Liver (tissue), 9 donors: ENCODE results near the gene ZXDC. TPM values are rescaled to one million over a fixed set of nuclear protein-coding genes. Genes with fewer than 3 reads are reported as not detected.

Source experiments
- DNase-seq: peaks from one replicate; pipeline ENCODE4 v3.0.0-alpha.2; 2017; ENCODE audit warnings: low spot score
- H3K27ac ChIP-seq, 2 donors: one replicate each; pipeline ENCODE4 v1.7.0; 2013; ENCODE audit warnings: inconsistent platforms in 2 of 2, low read length in 2 of 2, control low read depth in 1 of 2, low read depth in 1 of 2, mild to moderate bottlenecking in 1 of 2
- H3K27me3 ChIP-seq, 4 donors: one replicate each; pipeline versions ENCODE4 v1.6.1 to v1.7.0; 2013; ENCODE audit warnings: low read length in 3 of 4, inconsistent platforms in 1 of 4, mild to moderate bottlenecking in 1 of 4, moderate library complexity in 1 of 4; ENCODE audit not compliant: control insufficient read depth in 4 of 4, insufficient read depth in 4 of 4
- H3K36me3 ChIP-seq, 4 donors: one replicate each; pipeline versions ENCODE4 v1.6.1 to v1.7.0; 2013; ENCODE audit warnings: low read length in 3 of 4, mild to moderate bottlenecking in 3 of 4, low read depth in 1 of 4, moderate library complexity in 1 of 4; ENCODE audit not compliant: control insufficient read depth in 4 of 4, insufficient read depth in 3 of 4
- H3K4me1 ChIP-seq, 4 donors: one replicate each; pipeline versions ENCODE4 v1.6.1 to v1.7.0; 2013; ENCODE audit warnings: low read length in 3 of 4, mild to moderate bottlenecking in 3 of 4, moderate library complexity in 1 of 4; ENCODE audit not compliant: control insufficient read depth in 4 of 4, insufficient read depth in 4 of 4
- H3K4me3 ChIP-seq, 3 donors: one replicate each; pipeline versions ENCODE4 v1.6.1 to v1.7.0; 2013; ENCODE audit warnings: low read length in 3 of 3, control low read depth in 1 of 3, low read depth in 1 of 3, mild to moderate bottlenecking in 1 of 3
- H3K9ac ChIP-seq, 2 donors: one replicate each; pipeline ENCODE4 v1.7.0; 2013; ENCODE audit warnings: low read length in 2 of 2, mild to moderate bottlenecking in 2 of 2, moderate library complexity in 2 of 2, control low read depth in 1 of 2, low read depth in 1 of 2
- H3K9me3 ChIP-seq, 4 donors: one replicate each; pipeline versions ENCODE4 v1.6.1 to v1.7.0; 2013; ENCODE audit warnings: low read length in 3 of 4; ENCODE audit not compliant: control insufficient read depth in 4 of 4
- NR2F2 ChIP-seq: IDR thresholded peaks from 2 replicates; pipeline ENCODE4 v1.6.1; 2016; ENCODE audit warnings: antibody characterized with exemption
- RAD21 ChIP-seq, 2 donors: IDR thresholded peaks; 2 replicates each; pipeline ENCODE4 v1.6.1; 2016; ENCODE audit warnings: antibody characterized with exemption in 2 of 2, mild to moderate bottlenecking in 2 of 2
- RXRA ChIP-seq, 2 donors: IDR thresholded peaks; 2 replicates each; pipeline ENCODE4 v1.6.1; 2017 to 2018; ENCODE audit warnings: antibody characterized with exemption in 2 of 2, mild to moderate bottlenecking in 1 of 2
- TAF1 ChIP-seq: conservative IDR thresholded peaks from 2 replicates; pipeline ENCODE4 v1.6.1; 2016; ENCODE audit warnings: antibody characterized with exemption, mild to moderate bottlenecking
- WGBS: extraction: QIAGEN DNeasy Blood & Tissue Kit; methylation state at CpG from one replicate; pipeline ENCODE4 v1.1.7; 2013; 5-methylcytosine and 5-hydroxymethylcytosine counted together
- polyA plus RNA-seq, 2 donors: library from polyadenylated mRNA; stranded (reverse) in 1 of 2; unstranded in 1 of 2; fragments of 200-250 nt in 1 of 2; fragments of >200 nt in 1 of 2; fragmentation: Nextera tagmentation in 1 of 2; extraction: Ambion mirVana in 1 of 2; gene quantifications; one replicate each; pipeline versions ENCODE4 v1.2.1 to v1.2.3, GENCODE V29; 2013 to 2015
- total RNA-seq, 2 donors: library from RNA; depleted of rRNA; stranded (reverse); fragments of >200 nt; gene quantifications; one replicate each; pipeline ENCODE4 v1.2.3, GENCODE V29; 2014
- TF ChIP-seq, protein P1 (sequence below): IDR thresholded peaks from 2 replicates; pipeline ENCODE4 v1.6.1; 2016; ENCODE audit warnings: antibody characterized with exemption, mild to moderate bottlenecking
- TF ChIP-seq, protein P2 (sequence below): IDR thresholded peaks from 2 replicates; pipeline ENCODE4 v1.6.1; 2016; ENCODE audit warnings: antibody characterized with exemption
- TF ChIP-seq, protein P3 (sequence below): IDR thresholded peaks from 2 replicates; pipeline ENCODE4 v1.6.1; 2016; ENCODE audit warnings: antibody characterized with exemption
- TF ChIP-seq, protein P4 (sequence below): fragments of 150-350 bp; IDR thresholded peaks from 2 replicates; pipeline ENCODE4 v1.5.1; 2017; ENCODE audit warnings: improper control_type of control experiment, low read depth, low read length; ENCODE audit not compliant: missing input control
- donor health status: healthy.
- donor health status: healthy.
- donor health status: healthy.
- donor health status: healthy.
- donor health status: healthy.

Gene ZXDC
- total and polyA plus RNA-seq, 4 donors: 7.0 to 42.3 (median 13.9) TPM

DNA sequence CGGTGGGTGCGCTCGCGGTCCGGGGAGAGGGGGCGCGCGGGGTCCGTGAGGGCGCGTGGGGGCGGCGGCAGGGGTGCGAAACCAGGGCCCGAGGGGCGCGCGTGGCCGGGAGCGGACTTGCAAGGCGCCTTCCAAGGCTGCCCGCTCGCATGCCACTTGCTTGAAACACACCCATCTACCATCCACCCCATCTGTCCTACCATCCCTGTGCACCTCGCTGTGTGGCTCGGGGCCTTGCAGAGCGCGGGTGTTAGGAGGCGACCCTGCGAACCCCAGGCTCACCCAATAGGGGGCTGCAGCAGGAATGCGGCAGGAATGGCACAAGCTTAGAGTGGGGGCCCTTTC lies 80.7 kb downstream of the ZXDC start:
- H3K4me3 ChIP-seq: no peak overlapping the region
- DNase-seq: no peak
- peaks cover 0 to 2% (median 0%) of the 10 kb centered on the region in 4 donors for H3K27me3 ChIP-seq
- H3K9me3 ChIP-seq: no peaks in the 10 kb centered on the region
- H3K9ac ChIP-seq: no peak overlapping the region
- 26% methylated on average over 30 of the region's 30 CpGs for WGBS
- no peak overlapping the region for H3K27ac ChIP-seq
- no peaks in the 10 kb centered on the region for H3K36me3 ChIP-seq
- TF ChIP-seq, protein P1, sequence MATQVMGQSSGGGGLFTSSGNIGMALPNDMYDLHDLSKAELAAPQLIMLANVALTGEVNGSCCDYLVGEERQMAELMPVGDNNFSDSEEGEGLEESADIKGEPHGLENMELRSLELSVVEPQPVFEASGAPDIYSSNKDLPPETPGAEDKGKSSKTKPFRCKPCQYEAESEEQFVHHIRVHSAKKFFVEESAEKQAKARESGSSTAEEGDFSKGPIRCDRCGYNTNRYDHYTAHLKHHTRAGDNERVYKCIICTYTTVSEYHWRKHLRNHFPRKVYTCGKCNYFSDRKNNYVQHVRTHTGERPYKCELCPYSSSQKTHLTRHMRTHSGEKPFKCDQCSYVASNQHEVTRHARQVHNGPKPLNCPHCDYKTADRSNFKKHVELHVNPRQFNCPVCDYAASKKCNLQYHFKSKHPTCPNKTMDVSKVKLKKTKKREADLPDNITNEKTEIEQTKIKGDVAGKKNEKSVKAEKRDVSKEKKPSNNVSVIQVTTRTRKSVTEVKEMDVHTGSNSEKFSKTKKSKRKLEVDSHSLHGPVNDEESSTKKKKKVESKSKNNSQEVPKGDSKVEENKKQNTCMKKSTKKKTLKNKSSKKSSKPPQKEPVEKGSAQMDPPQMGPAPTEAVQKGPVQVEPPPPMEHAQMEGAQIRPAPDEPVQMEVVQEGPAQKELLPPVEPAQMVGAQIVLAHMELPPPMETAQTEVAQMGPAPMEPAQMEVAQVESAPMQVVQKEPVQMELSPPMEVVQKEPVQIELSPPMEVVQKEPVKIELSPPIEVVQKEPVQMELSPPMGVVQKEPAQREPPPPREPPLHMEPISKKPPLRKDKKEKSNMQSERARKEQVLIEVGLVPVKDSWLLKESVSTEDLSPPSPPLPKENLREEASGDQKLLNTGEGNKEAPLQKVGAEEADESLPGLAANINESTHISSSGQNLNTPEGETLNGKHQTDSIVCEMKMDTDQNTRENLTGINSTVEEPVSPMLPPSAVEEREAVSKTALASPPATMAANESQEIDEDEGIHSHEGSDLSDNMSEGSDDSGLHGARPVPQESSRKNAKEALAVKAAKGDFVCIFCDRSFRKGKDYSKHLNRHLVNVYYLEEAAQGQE: no peak
- H3K4me1 ChIP-seq: no peaks in the 10 kb centered on the region

DNA sequence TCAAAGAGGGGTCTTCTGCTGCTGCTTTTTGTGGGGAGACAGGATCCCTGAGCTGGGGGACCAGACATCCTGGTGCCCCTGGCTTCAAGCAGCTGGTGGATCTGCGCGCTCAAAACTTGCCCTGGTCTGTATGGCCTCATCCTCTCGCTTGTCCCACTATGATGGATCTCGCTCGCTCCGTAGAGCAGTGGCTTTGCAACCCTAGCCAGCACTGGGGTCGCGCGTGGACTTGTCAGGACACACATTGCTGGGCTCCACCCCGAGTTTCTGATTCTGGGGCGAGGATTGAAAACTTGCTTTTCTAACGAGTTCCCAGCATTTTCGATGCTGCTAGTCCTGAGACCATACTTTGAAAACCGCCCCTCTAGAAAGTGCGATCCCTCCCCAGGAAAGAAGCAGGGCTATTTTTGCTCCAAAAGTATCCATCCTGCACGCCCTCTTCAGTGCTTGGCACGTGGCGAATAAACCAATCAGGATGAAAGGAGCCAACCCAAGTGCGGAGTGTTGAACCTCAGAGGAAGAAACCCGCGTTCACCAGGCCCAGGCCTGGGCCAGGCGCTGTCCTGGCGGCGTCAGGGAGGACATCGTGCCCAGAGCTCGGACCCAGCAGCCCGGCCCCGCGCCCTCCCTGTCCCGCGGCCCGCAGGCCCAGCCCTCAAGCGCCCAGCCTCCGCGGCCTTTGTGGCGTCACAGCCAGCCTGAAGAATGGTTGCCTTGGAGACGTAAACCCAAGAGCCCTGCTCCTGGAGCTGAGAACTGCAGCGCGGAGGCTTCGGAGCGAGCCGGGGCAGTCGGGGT lies 81.3 kb downstream of the ZXDC start, which contains the start of gene CFAP100:
TSS of gene CFAP100 (plus strand) at position 731 of the 798 bp plus-strand sequence. CDS start 1,092 bp downstream, outside the sequence.
- Histone ChIP-seq H3K9me3 (no peaks in the 10 kb centered on the region), H3K27me3 (peaks cover 0 to 2% (median 0%) of the 10 kb centered on the region in 4 donors), H3K4me1 (peaks cover 0 to 3% (median 1%) of the 10 kb centered on the region in 4 donors), H3K27ac (no peak within 1 kb of the TSS), H3K4me3 (no peak within 1 kb of the TSS), H3K9ac (no peak within 1 kb of the TSS), H3K36me3 (no peaks in the 10 kb centered on the region)
- DNase-seq: no peak
- TF ChIP-seq RXRA (IDR thresholded peaks at IDR 0.05): no peak
- WGBS: 44% methylated on average over 43 of the region's 43 CpGs

DNA sequence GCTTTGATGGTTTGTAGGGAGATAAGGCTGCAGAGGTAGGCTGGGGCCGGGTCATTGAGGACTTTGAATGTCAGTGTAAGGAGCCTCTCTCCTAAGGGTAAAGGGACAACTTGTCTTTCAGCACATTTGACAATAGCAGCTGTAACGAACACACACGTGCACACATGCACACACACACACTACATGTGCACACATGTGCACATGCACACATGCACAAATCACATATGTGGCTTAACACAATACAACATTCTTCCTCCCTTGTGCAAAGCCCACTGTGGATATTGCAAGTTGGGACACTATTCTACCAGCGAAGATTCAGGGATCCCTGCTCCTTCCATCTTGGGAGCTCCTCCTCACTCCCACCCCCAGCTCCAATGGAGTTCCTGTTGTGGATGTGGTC lies 82.1 kb downstream of the ZXDC start:
- peaks cover 0 to 8% (median 4%) of the 10 kb centered on the region in 4 donors for H3K4me1 ChIP-seq
- H3K9me3 ChIP-seq: no peaks in the 10 kb centered on the region
- TF ChIP-seq, protein P2, sequence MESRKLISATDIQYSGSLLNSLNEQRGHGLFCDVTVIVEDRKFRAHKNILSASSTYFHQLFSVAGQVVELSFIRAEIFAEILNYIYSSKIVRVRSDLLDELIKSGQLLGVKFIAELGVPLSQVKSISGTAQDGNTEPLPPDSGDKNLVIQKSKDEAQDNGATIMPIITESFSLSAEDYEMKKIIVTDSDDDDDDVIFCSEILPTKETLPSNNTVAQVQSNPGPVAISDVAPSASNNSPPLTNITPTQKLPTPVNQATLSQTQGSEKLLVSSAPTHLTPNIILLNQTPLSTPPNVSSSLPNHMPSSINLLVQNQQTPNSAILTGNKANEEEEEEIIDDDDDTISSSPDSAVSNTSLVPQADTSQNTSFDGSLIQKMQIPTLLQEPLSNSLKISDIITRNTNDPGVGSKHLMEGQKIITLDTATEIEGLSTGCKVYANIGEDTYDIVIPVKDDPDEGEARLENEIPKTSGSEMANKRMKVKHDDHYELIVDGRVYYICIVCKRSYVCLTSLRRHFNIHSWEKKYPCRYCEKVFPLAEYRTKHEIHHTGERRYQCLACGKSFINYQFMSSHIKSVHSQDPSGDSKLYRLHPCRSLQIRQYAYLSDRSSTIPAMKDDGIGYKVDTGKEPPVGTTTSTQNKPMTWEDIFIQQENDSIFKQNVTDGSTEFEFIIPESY: no peak
- TF ChIP-seq NR2F2 (no peak), TAF1 (no peak), RAD21 (IDR thresholded peaks at IDR 0.05) (no peak)
- TF ChIP-seq, protein P3, sequence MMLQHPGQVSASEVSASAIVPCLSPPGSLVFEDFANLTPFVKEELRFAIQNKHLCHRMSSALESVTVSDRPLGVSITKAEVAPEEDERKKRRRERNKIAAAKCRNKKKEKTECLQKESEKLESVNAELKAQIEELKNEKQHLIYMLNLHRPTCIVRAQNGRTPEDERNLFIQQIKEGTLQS: no peak
- TF ChIP-seq, protein P4, sequence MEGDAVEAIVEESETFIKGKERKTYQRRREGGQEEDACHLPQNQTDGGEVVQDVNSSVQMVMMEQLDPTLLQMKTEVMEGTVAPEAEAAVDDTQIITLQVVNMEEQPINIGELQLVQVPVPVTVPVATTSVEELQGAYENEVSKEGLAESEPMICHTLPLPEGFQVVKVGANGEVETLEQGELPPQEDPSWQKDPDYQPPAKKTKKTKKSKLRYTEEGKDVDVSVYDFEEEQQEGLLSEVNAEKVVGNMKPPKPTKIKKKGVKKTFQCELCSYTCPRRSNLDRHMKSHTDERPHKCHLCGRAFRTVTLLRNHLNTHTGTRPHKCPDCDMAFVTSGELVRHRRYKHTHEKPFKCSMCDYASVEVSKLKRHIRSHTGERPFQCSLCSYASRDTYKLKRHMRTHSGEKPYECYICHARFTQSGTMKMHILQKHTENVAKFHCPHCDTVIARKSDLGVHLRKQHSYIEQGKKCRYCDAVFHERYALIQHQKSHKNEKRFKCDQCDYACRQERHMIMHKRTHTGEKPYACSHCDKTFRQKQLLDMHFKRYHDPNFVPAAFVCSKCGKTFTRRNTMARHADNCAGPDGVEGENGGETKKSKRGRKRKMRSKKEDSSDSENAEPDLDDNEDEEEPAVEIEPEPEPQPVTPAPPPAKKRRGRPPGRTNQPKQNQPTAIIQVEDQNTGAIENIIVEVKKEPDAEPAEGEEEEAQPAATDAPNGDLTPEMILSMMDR: no peak
- no peak overlapping the region for H3K9ac ChIP-seq
- H3K27me3 ChIP-seq: peaks cover 0 to 2% (median 0%) of the 10 kb centered on the region in 4 donors
- H3K4me3 ChIP-seq: no peak overlapping the region
- H3K27ac ChIP-seq: no peak overlapping the region
- DNase-seq: no peak
- no peaks in the 10 kb centered on the region for H3K36me3 ChIP-seq
- WGBS: 88% methylated on average over 4 of the region's 4 CpGs
